ENCODE results near the gene RASSF3.

DNA sequence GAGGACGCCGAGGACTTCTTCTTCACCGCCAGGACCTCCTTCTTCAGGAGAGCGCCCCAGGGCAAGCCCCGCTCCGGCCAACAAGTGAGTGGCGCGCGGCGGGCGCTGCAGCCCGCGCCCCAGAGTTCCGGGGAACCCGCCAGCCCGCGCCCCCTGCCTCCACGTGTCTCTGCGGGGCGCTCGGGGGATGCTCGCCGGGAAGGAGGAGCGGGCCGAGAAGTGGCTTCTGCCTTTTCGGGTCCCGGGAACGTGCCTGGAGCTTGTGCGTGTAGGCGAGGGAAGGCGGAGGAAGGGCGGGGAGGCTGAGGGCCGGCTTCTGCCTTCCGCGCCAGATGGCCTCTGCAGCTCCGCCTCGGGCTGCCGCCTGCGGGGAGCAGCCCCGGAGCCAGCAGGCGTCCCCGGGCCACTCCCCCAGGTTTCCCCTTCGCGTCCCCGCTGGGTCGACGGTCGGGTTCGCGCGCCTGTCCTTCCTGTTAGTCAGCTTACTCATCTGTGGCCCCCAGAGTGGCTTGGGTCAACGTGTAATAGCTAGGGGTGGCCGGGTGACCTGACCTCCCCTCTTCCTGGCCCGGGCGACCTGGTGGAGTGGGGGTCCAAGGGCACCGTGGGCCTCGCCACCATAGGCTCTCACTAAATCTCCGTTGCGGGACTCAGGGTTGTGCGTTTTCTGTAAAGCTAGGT lies 505 bp downstream of the RASSF3 start:
- TF ChIP-seq CTCF (IDR thresholded peaks at IDR 0.05) (no peak; the same call in 1 of the 2 replicates), ZFX (IDR thresholded peaks at IDR 0.05; ENCODE audit: borderline replicate concordance) (no peak)
